ENCODE measurements around the gene CORO6. TPM values are rescaled to one million over a fixed set of nuclear protein-coding genes. Genes with fewer than 3 reads are reported as not detected.

CORO6 gene
- total RNA-seq, result 1 to 10 TPM; 2.4 to 3.1 TPM

- peaks cover 15% of the 10 kb centered on the region for H3K36me3 Mint-ChIP-seq (ENCODE audit: low read depth)
- no peaks in the 10 kb centered on the region for H3K27me3 Mint-ChIP-seq
- ChIA-PET CTCF (interaction anchor here (0.5 to 1.0 kb wide), 4 partner anchors 9 to 75 kb away, joined by 3 to 5 read pairs (median 4); no protein-coding TSS in a partner anchor), POLR2A (no interaction called here)
- H3K4me1 Mint-ChIP-seq, result peaks cover 51% of the 10 kb centered on the region
- no peaks in the 10 kb centered on the region for H3K9me3 Mint-ChIP-seq
- peak; percentile 56 for DNase-seq
- H3K27ac Mint-ChIP-seq, result peak within 1 kb of the TSS; percentile 61
- H3K4me3 Mint-ChIP-seq, result peak within 1 kb of the TSS; percentile 70
These were observed at the start of gene CORO6 for GRCh38 chr17:29622337-29623282. Gene CORO6, minus strand, starts transcription at chr17:29622912. Its CDS starts 1,491 bp downstream, at chr17:29621421.

DNA sequence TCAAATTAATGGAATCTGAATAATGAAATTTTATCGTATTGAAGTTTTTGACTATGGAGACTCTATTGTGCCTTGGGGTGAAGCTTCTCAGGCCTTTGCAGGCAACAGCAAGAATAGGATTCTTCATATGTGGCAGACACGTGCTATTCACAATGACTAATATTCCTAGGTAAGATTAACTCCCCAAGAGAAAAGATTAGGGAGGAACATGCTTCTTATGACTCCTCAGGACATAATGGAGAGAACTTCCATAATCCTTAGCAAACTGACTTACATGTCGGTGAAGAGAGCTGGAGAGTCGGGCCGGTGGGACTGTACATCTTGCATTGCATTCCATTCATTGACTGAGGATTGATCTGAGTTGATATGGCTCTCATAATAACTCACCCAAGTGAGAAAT is 48.9 kb upstream of the CORO6 start:
- ChIA-PET POLR2A (no interaction called here), CTCF (interaction anchor here (0.6 to 1.4 kb wide), 4 partner anchors 12 to 291 kb away, joined by 3 to 5 read pairs (median 3); no protein-coding TSS in a partner anchor)
- H3K4me3 Mint-ChIP-seq, result no peak overlapping the region
- H3K27me3 Mint-ChIP-seq, result no peaks in the 10 kb centered on the region
- H3K4me1 Mint-ChIP-seq, result peaks cover 24% of the 10 kb centered on the region
- no peak overlapping the region for H3K27ac Mint-ChIP-seq
- no peak for DNase-seq
- peaks cover 46% of the 10 kb centered on the region for H3K36me3 Mint-ChIP-seq (ENCODE audit: low read depth)
- no peaks in the 10 kb centered on the region for H3K9me3 Mint-ChIP-seq

- Mint-ChIP-seq H3K36me3 (ENCODE audit: low read depth) (peaks cover 58% of the 10 kb centered on the region), H3K27me3 (no peaks in the 10 kb centered on the region), H3K4me1 (peaks cover 18% of the 10 kb centered on the region), H3K4me3 (no peak overlapping the region), H3K9me3 (no peaks in the 10 kb centered on the region), H3K27ac (no peak overlapping the region)
- no peak for DNase-seq
- ChIA-PET CTCF (interaction anchor here (1.3 kb wide), 1 partner anchor 12 kb away, joined by 3 read pairs; no protein-coding TSS in a partner anchor), POLR2A (no interaction called here)
These were observed 46.6 kb upstream of the CORO6 start for GRCh38 chr17:29669266-29669665.

GRCh38 chr17:29667969-29668368 is 45.3 kb upstream of the CORO6 start:
- Mint-ChIP-seq H3K27ac (no peak overlapping the region), H3K27me3 (no peaks in the 10 kb centered on the region), H3K4me3 (no peak overlapping the region), H3K9me3 (no peaks in the 10 kb centered on the region), H3K4me1 (peaks cover 13% of the 10 kb centered on the region), H3K36me3 (ENCODE audit: low read depth) (peaks cover 56% of the 10 kb centered on the region)
- DNase-seq, result no peak
- ChIA-PET CTCF (interaction anchor here (0.8 to 1.7 kb wide), 4 partner anchors 10 to 24 kb away, joined by 3 to 5 read pairs (median 4); no protein-coding TSS in a partner anchor), POLR2A (no interaction called here)

GRCh38 chr17:29665481-29665810 is 42.7 kb upstream of the CORO6 start:
- no peaks in the 10 kb centered on the region for H3K27me3 Mint-ChIP-seq
- peaks cover 17% of the 10 kb centered on the region for H3K4me1 Mint-ChIP-seq
- H3K9me3 Mint-ChIP-seq, result no peaks in the 10 kb centered on the region
- no peak overlapping the region for H3K27ac Mint-ChIP-seq
- DNase-seq, result no peak
- ChIA-PET POLR2A (no interaction called here), CTCF (interaction anchor here (0.7 to 1.6 kb wide), 3 partner anchors 26 to 136 kb away, joined by 3 to 6 read pairs (median 3); no protein-coding TSS in a partner anchor)
- H3K4me3 Mint-ChIP-seq, result no peak overlapping the region
- H3K36me3 Mint-ChIP-seq (ENCODE audit: low read depth), result peaks cover 63% of the 10 kb centered on the region

- no peak overlapping the region for H3K4me3 Mint-ChIP-seq
- H3K9me3 Mint-ChIP-seq, result no peaks in the 10 kb centered on the region
- peaks cover 62% of the 10 kb centered on the region for H3K36me3 Mint-ChIP-seq (ENCODE audit: low read depth)
- POLR2A ChIA-PET, result no interaction called here
- no peak for DNase-seq
- CTCF ChIA-PET, result interaction anchor here (1.6 kb wide), 1 partner anchor 48 kb away, joined by 6 read pairs; no protein-coding TSS in a partner anchor
- H3K27ac Mint-ChIP-seq, result no peak overlapping the region
- no peaks in the 10 kb centered on the region for H3K27me3 Mint-ChIP-seq
- peaks cover 19% of the 10 kb centered on the region for H3K4me1 Mint-ChIP-seq
These were observed 42.2 kb upstream of the CORO6 start for GRCh38 chr17:29664743-29665480.

GRCh38 chr17:29663155-29663554 is 40.4 kb upstream of the CORO6 start:
- Mint-ChIP-seq H3K27ac (no peak overlapping the region), H3K4me1 (peaks cover 26% of the 10 kb centered on the region), H3K9me3 (no peaks in the 10 kb centered on the region), H3K27me3 (no peaks in the 10 kb centered on the region), H3K4me3 (no peak overlapping the region), H3K36me3 (ENCODE audit: low read depth) (peaks cover 63% of the 10 kb centered on the region)
- DNase-seq, result no peak
- ChIA-PET POLR2A (no interaction called here), CTCF (no interaction called here)

- POLR2A ChIA-PET, result no interaction called here
These were observed 38.5 kb upstream of the CORO6 start for GRCh38 chr17:29661213-29661612.

GRCh38 chr17:29659155-29659554 is 36.4 kb upstream of the CORO6 start:
- H3K4me3 Mint-ChIP-seq, result no peak overlapping the region
- CTCF ChIA-PET, result interaction anchor here (0.7 to 1.4 kb wide), 5 partner anchors 12 to 46 kb away, joined by 3 to 7 read pairs (median 3); no protein-coding TSS in a partner anchor
- peak overlapping the region; percentile 68 for H3K27ac Mint-ChIP-seq
- peaks cover 13% of the 10 kb centered on the region for H3K4me1 Mint-ChIP-seq
- no peaks in the 10 kb centered on the region for H3K9me3 Mint-ChIP-seq
- H3K27me3 Mint-ChIP-seq, result no peaks in the 10 kb centered on the region
- peaks cover 44% of the 10 kb centered on the region for H3K36me3 Mint-ChIP-seq (ENCODE audit: low read depth)
- POLR2A ChIA-PET, result no interaction called here
- no peak for DNase-seq

More at GRCh38 chr17:29661213-29661612, 38.5 kb upstream of the CORO6 start:
- H3K4me1 Mint-ChIP-seq, result peaks cover 22% of the 10 kb centered on the region
- no peak overlapping the region for H3K4me3 Mint-ChIP-seq
- no peak for DNase-seq
- CTCF ChIA-PET, result no interaction called here
- H3K27ac Mint-ChIP-seq, result no peak overlapping the region
- H3K9me3 Mint-ChIP-seq, result no peaks in the 10 kb centered on the region
- H3K27me3 Mint-ChIP-seq, result no peaks in the 10 kb centered on the region
- peaks cover 52% of the 10 kb centered on the region for H3K36me3 Mint-ChIP-seq (ENCODE audit: low read depth)

GRCh38 chr17:29655323-29655722 is 32.6 kb upstream of the CORO6 start:
- DNase-seq, result no peak
- H3K4me3 Mint-ChIP-seq, result no peak overlapping the region
- no peak overlapping the region for H3K27ac Mint-ChIP-seq
- POLR2A ChIA-PET, result no interaction called here
- no peaks in the 10 kb centered on the region for H3K9me3 Mint-ChIP-seq
- H3K4me1 Mint-ChIP-seq, result peaks cover 8% of the 10 kb centered on the region
- H3K36me3 Mint-ChIP-seq (ENCODE audit: low read depth), result peaks cover 43% of the 10 kb centered on the region
- CTCF ChIA-PET, result interaction anchor here (1.6 to 2.3 kb wide), 4 partner anchors 11 to 19 kb away, joined by 3 to 8 read pairs (median 4); no protein-coding TSS in a partner anchor
- H3K27me3 Mint-ChIP-seq, result no peaks in the 10 kb centered on the region

- no peak overlapping the region for H3K4me3 Mint-ChIP-seq
- ChIA-PET CTCF (interaction anchor here (0.9 to 2.3 kb wide), 5 partner anchors 10 to 144 kb away, joined by 3 to 8 read pairs (median 4); no protein-coding TSS in a partner anchor), POLR2A (interaction anchor here (0.5 kb wide), 1 partner anchor 130 kb away, joined by 6 read pairs; no protein-coding TSS in a partner anchor)
- DNase-seq, result no peak
- peaks cover 51% of the 10 kb centered on the region for H3K36me3 Mint-ChIP-seq (ENCODE audit: low read depth)
- H3K9me3 Mint-ChIP-seq, result no peaks in the 10 kb centered on the region
- H3K4me1 Mint-ChIP-seq, result peaks cover 4% of the 10 kb centered on the region
- H3K27me3 Mint-ChIP-seq, result no peaks in the 10 kb centered on the region
- no peak overlapping the region for H3K27ac Mint-ChIP-seq
These were observed 31.4 kb upstream of the CORO6 start for GRCh38 chr17:29653995-29654714.

DNA sequence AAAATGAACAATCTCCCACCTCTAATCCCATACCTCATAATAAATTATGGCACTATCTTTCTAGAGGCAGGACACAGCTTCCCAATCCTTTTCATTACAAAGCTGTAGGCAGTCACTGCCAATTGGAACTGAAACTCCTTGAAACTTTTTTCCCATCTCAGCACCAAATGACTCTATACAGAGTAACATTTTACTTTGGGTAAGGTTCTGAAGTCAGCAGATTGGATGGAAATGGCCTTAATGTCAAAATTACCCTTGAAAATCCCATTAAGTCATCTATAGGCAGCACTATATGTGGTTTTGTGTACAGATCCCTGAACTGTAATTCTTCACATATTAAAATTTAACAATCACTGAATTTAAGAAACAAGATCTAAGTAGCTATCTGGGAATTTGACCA is 30.3 kb upstream of the CORO6 start:
- CTCF ChIA-PET, result interaction anchor here (0.6 to 1.2 kb wide), 3 partner anchors 35 to 145 kb away, joined by 3 to 6 read pairs (median 5); no protein-coding TSS in a partner anchor
- H3K27me3 Mint-ChIP-seq, result no peaks in the 10 kb centered on the region
- DNase-seq, result no peak
- H3K4me1 Mint-ChIP-seq, result no peaks in the 10 kb centered on the region
- H3K27ac Mint-ChIP-seq, result peak overlapping the region; percentile 25
- no peaks in the 10 kb centered on the region for H3K9me3 Mint-ChIP-seq
- H3K4me3 Mint-ChIP-seq, result no peak overlapping the region
- POLR2A ChIA-PET, result interaction anchor here (0.6 kb wide), 1 partner anchor 58 kb away, joined by 3 read pairs; no protein-coding TSS in a partner anchor
- peaks cover 54% of the 10 kb centered on the region for H3K36me3 Mint-ChIP-seq (ENCODE audit: low read depth)

All from activated CD4-positive, alpha-beta T cell treated with anti-CD3 and anti-CD28 coated beads, Interleukin-2, amount 10 ng/mL, durations not matched to agents 7 days and 5 days (primary cell).